Central memory CD8-positive, alpha-beta T cell (primary cell): ENCODE data around the gene CCDC50.

Experiments used
- ATAC-seq: fragments of 150-1000 bp; cut with Tn5 transposase; replicated peaks from 2 replicates; pipeline ENCODE4 v1.10.0; 2022; ENCODE audit warnings: mild to moderate bottlenecking, moderate FRiP score, moderate number of reproducible peaks; ENCODE audit not compliant: poor library complexity, severe bottlenecking; ENCODE audit errors: extremely low read depth
- DNase-seq, 2 donors: peaks; one replicate each; pipeline ENCODE4 v3.0.0; 2021; ENCODE audit warnings: low spot score in 2 of 2
- H3K27ac Mint-ChIP-seq: one replicate; pipeline ENCODE4 v1.8.0; 2022; ENCODE audit warnings: low read depth, mild to moderate bottlenecking, moderate library complexity, mixed read lengths
- H3K27me3 Mint-ChIP-seq: one replicate; pipeline ENCODE4 v1.8.0; 2022; ENCODE audit warnings: mixed read lengths
- H3K36me3 Mint-ChIP-seq: one replicate; pipeline ENCODE4 v1.8.0; 2022; ENCODE audit warnings: mild to moderate bottlenecking, moderate library complexity, mixed read lengths; ENCODE audit not compliant: insufficient read depth
- H3K4me1 Mint-ChIP-seq: one replicate; pipeline ENCODE4 v1.8.0; 2022; ENCODE audit warnings: mixed read lengths
- H3K4me3 Mint-ChIP-seq: one replicate; pipeline ENCODE4 v1.8.0; 2022; ENCODE audit warnings: mild to moderate bottlenecking, moderate library complexity, mixed read lengths
- H3K9me3 Mint-ChIP-seq: one replicate; pipeline ENCODE4 v1.8.0; 2022; ENCODE audit warnings: mixed read lengths

Gene CCDC50

DNA sequence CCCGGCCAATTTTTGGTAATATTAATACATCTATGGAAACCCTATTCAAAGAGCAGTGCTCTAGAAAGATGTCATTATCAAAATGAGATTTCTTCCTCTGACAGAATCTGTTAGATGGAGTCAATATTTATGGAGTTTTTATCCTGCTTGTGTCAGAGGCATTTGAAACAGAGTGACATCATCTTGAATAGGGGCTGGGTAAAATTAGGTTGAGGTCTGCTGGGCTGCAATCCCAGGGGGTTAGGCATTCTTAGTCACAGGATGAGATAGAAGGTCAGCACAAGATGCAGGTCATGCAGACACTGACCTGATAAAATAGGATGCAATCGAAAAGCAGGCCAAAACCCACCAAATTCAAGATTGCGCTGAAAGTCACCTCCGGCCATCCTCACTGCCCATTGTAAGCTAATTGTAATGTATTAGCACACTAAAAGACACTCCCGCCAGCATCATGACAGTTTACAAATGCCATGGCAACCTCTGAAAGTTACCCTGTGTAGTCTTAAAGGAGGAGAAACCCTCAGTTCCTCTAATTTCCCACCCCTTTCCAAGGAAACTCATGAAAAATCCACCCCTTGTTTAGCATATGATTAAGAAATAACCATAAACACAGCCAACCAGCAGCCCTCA, 27.3 kb upstream of the CCDC50 start:
- Mint-ChIP-seq H3K4me1 (no peaks in the 10 kb centered on the region), H3K9me3 (peaks cover 4% of the 10 kb centered on the region), H3K27ac (no peak overlapping the region), H3K36me3 (no peaks in the 10 kb centered on the region), H3K4me3 (no peak overlapping the region), H3K27me3 (no peaks in the 10 kb centered on the region)
- DNase-seq = no peak
- ATAC-seq = no peak

GRCh38 chr3:191302451-191302850, 26.7 kb upstream of the CCDC50 start:
- no peaks in the 10 kb centered on the region for H3K27me3 Mint-ChIP-seq
- H3K4me1 Mint-ChIP-seq = no peaks in the 10 kb centered on the region
- no peak for ATAC-seq
- no peak overlapping the region for H3K27ac Mint-ChIP-seq
- peaks cover 4% of the 10 kb centered on the region for H3K9me3 Mint-ChIP-seq
- no peaks in the 10 kb centered on the region for H3K36me3 Mint-ChIP-seq
- H3K4me3 Mint-ChIP-seq = no peak overlapping the region
- DNase-seq = no peak

DNA sequence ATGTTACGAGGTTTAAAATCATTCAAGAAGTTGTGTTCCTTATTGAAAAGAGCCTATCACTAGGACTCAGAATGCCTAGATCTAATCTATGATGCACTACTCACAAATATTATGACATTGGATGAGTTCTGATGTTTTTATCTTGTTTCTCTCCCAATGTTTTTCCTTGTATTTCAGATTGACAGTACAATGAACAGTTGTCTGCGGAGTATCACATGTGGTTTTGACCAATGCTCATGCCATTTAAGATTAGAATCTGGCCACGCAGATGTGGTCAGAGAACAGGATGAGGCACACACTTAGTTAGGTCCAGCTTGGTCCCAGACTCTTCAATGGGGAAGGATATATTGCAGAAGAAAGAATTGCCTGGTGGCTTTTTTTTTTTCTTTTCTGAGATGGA, 25.6 kb upstream of the CCDC50 start:
- DNase-seq (no peak), ATAC-seq (no peak)
- H3K36me3 Mint-ChIP-seq = no peaks in the 10 kb centered on the region
- no peaks in the 10 kb centered on the region for H3K4me1 Mint-ChIP-seq
- H3K27me3 Mint-ChIP-seq = no peaks in the 10 kb centered on the region
- H3K27ac Mint-ChIP-seq = no peak overlapping the region
- H3K4me3 Mint-ChIP-seq = no peak overlapping the region
- H3K9me3 Mint-ChIP-seq = peaks cover 4% of the 10 kb centered on the region

DNA sequence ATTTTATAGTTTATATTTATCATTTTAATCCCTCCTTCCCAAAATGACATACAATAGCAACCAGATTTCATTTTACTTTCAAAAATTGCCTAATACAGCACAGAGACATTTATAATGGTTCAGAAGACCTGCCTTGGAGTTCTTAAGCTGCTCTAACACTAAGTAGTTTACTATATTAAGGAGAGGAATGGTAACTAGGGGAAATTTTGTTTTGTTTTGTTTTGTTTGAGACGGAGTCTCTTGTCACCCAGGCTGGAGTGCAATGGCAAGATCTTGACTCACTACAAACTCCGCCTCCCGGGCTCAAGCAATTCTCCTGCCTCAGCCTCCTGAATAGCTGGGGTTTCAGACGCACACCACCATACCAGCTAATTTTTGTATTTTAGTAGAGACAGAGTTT, 22.8 kb upstream of the CCDC50 start:
- H3K4me1 Mint-ChIP-seq = no peaks in the 10 kb centered on the region
- no peak overlapping the region for H3K4me3 Mint-ChIP-seq
- H3K36me3 Mint-ChIP-seq = no peaks in the 10 kb centered on the region
- H3K27me3 Mint-ChIP-seq = no peaks in the 10 kb centered on the region
- ATAC-seq = no peak
- DNase-seq = no peak
- no peak overlapping the region for H3K27ac Mint-ChIP-seq
- H3K9me3 Mint-ChIP-seq = peaks cover 10% of the 10 kb centered on the region

DNA sequence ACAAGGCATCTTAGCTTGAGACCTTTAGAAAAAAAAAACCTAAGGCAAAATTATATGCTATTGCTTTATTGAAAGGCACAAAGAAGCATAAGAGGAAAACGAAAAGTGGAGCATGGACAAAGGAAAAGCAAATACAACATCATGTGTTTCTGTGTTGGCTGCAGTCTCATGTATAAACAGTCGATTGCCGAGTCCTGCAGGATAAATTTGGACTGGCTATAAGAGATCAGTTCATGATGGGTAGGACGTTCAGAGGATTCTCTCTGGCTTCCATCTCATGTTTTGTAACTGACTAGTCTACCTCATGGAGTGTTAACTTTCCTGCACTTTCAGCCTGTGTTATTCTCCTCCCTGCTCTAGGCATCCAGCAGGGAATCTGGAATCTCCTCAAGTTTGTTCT, 21.9 kb upstream of the CCDC50 start:
- Mint-ChIP-seq H3K4me3 (no peak overlapping the region), H3K9me3 (peaks cover 10% of the 10 kb centered on the region), H3K4me1 (no peaks in the 10 kb centered on the region), H3K27ac (no peak overlapping the region), H3K27me3 (no peaks in the 10 kb centered on the region), H3K36me3 (no peaks in the 10 kb centered on the region)
- ATAC-seq = no peak
- no peak for DNase-seq

DNA sequence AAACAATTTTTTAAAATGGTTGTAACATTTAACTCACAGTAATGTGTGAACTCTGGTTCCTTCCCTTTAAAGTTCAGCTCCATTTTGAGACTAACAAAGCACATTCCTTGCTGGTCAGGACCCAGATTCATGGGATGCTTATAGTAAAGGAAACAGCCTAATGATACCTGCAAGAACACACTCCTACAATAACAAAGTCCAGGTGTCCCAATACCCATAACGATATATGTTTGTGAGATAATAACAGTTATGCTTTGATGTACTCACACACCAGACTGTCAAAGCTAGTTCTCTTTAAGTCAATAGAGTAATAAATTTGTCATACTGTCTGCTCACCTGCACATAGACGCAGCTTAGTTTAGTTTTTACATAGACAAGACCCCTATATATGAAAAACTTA, 15.9 kb upstream of the CCDC50 start:
- H3K9me3 Mint-ChIP-seq = peaks cover 9% of the 10 kb centered on the region
- no peaks in the 10 kb centered on the region for H3K36me3 Mint-ChIP-seq
- DNase-seq (no peak), ATAC-seq (no peak)
- no peak overlapping the region for H3K27ac Mint-ChIP-seq
- no peak overlapping the region for H3K4me3 Mint-ChIP-seq
- H3K4me1 Mint-ChIP-seq = no peaks in the 10 kb centered on the region
- H3K27me3 Mint-ChIP-seq = no peaks in the 10 kb centered on the region

GRCh38 chr3:191314109-191314728, 15.0 kb upstream of the CCDC50 start:
- no peak for DNase-seq
- Mint-ChIP-seq H3K27ac (no peak overlapping the region), H3K4me3 (no peak overlapping the region), H3K27me3 (no peaks in the 10 kb centered on the region), H3K4me1 (no peaks in the 10 kb centered on the region), H3K9me3 (peaks cover 9% of the 10 kb centered on the region), H3K36me3 (no peaks in the 10 kb centered on the region)
- ATAC-seq = no peak

- H3K27ac Mint-ChIP-seq = no peak overlapping the region
These were observed 12.2 kb upstream of the CCDC50 start for GRCh38 chr3:191316876-191317603.

DNA sequence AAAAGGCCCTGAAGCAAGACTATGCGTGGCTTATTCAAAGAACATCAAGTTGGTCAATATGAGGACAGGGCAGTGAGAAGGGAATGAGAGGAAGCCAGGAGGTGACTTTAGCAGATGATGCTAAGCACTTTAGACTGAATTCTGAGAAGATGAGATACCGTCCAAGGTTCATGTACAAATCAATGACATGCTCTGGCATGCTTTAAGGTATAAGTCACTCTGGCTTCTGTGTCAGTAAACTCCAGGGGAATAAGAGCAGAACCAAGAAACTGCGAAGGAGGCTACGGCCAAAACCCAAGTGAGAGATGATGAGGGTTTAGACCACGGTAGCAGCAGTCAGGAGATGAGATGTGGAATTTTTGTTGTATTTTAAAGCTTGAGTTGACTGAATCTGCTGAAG, 8.9 kb upstream of the CCDC50 start:
- Mint-ChIP-seq H3K9me3 (peaks cover 27% of the 10 kb centered on the region), H3K4me1 (no peaks in the 10 kb centered on the region), H3K36me3 (no peaks in the 10 kb centered on the region), H3K4me3 (no peak overlapping the region), H3K27ac (no peak overlapping the region), H3K27me3 (no peaks in the 10 kb centered on the region)
- ATAC-seq (no peak), DNase-seq (no peak)

More at GRCh38 chr3:191316876-191317603, 12.2 kb upstream of the CCDC50 start:
- Mint-ChIP-seq H3K4me3 (no peak overlapping the region), H3K4me1 (no peaks in the 10 kb centered on the region), H3K27me3 (no peaks in the 10 kb centered on the region), H3K9me3 (peaks cover 15% of the 10 kb centered on the region), H3K36me3 (no peaks in the 10 kb centered on the region)
- DNase-seq = no peak
- ATAC-seq = no peak

DNA sequence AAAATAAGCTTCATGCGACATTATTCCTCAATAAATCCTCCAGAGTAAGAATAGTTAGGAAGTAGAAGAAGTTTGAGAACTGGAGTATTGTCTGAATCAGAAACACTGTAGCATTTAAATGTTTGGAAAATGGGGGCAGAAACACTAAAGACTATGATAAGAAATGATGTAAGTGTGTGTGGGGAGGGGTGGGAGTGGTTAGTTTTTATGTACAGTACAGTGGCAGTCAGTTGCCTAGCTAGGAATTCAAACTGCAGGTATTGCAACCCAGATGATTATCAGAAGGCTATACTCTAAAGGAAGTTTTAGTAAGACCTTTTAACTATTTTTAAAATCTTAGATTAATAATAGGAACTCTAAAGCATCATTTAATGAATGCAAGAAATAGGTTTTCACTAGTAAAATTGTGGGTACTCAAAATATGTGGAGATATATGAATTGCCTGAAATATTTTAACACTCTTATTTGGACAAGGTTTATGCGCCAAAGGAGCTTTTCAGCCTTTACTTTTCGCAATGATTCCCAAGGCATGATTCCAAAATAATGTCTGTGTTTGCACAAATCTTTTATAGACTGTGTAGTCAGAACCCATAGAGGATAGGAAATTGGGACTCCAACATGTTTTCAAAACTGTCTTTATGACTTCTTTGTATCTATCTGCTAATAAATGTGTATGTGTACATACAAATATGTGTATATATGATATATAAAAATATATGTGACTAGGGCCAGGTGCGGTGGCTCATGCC, 8.0 kb upstream of the CCDC50 start:
- no peaks in the 10 kb centered on the region for H3K27me3 Mint-ChIP-seq
- DNase-seq (no peak), ATAC-seq (no peak)
- H3K9me3 Mint-ChIP-seq = peaks cover 27% of the 10 kb centered on the region
- no peak overlapping the region for H3K27ac Mint-ChIP-seq
- no peaks in the 10 kb centered on the region for H3K4me1 Mint-ChIP-seq
- H3K4me3 Mint-ChIP-seq = no peak overlapping the region
- no peaks in the 10 kb centered on the region for H3K36me3 Mint-ChIP-seq

DNA sequence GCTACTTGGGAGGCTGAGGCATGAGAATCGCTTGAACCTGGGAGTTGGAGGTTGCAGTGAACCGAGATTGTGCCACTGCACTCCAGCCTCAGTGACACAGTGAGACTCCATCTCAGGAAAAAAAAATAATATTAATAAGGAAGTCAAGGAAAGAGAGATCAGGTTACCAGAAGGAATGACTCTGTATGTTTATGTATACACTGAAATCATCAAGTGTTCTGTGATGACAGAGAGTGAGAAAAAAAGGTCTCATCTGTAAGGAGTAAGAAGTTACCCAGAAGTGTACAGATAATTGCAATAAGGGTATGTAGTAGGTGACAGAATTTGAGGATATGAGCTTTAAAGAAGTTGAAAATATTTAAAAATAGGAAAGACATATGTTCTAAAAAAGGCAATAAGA, 4.3 kb upstream of the CCDC50 start:
- no peak overlapping the region for H3K4me3 Mint-ChIP-seq
- no peaks in the 10 kb centered on the region for H3K4me1 Mint-ChIP-seq
- no peak overlapping the region for H3K27ac Mint-ChIP-seq
- no peak for DNase-seq
- H3K27me3 Mint-ChIP-seq = no peaks in the 10 kb centered on the region
- peaks cover 21% of the 10 kb centered on the region for H3K9me3 Mint-ChIP-seq
- ATAC-seq = no peak
- no peaks in the 10 kb centered on the region for H3K36me3 Mint-ChIP-seq

DNA sequence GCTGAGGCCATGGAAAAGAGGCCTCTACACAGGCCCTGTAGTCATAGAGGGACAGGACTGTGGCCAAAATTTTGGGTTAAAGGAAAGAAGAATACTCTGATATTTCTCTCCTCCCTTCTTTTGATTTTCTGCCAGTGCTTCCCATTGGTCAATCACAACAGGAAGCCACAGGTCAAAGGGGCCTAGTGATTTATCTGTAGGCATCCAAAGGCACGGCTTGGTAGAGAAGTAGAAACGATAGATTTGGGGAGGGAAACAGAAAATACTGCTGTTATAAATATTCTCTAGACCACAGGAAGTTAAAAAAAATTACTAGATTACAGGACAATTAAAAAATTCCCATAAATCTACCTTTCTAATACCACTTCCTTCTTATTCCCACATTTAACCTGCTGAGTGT, 1.7 kb upstream of the CCDC50 start:
- no peaks in the 10 kb centered on the region for H3K36me3 Mint-ChIP-seq
- no peaks in the 10 kb centered on the region for H3K4me1 Mint-ChIP-seq
- no peak overlapping the region for H3K4me3 Mint-ChIP-seq
- H3K9me3 Mint-ChIP-seq = peaks cover 7% of the 10 kb centered on the region
- DNase-seq (no peak), ATAC-seq (no peak)
- no peak overlapping the region for H3K27ac Mint-ChIP-seq
- no peaks in the 10 kb centered on the region for H3K27me3 Mint-ChIP-seq
